IPS-NIHi11 (cell line): ENCODE results near the gene MSI2.

Experiments used
- DNase-seq: peaks from one replicate; pipeline ENCODE4 v3.0.0; 2012; ENCODE audit warnings: mixed read lengths, low spot score

Gene MSI2

GRCh38 chr17:57599271-57600045 lies 343.1 kb downstream of the MSI2 start:
- DNase-seq: no peak

- no peak for DNase-seq
Measured at GRCh38 chr17:57600074-57600473, 343.8 kb downstream of the MSI2 start.

GRCh38 chr17:57601143-57601735 lies 344.9 kb downstream of the MSI2 start:
- DNase-seq: no peak

GRCh38 chr17:57602896-57603295 lies 346.6 kb downstream of the MSI2 start:
- no peak for DNase-seq

GRCh38 chr17:57603546-57603945 lies 347.2 kb downstream of the MSI2 start:
- no peak for DNase-seq

GRCh38 chr17:57603978-57604377 lies 347.7 kb downstream of the MSI2 start:
- no peak for DNase-seq

- DNase-seq: no peak
Measured at GRCh38 chr17:57604771-57605674, 348.7 kb downstream of the MSI2 start.

GRCh38 chr17:57605675-57606105 lies 349.4 kb downstream of the MSI2 start:
- DNase-seq: no peak

GRCh38 chr17:57606111-57606875 lies 350.0 kb downstream of the MSI2 start:
- no peak for DNase-seq

GRCh38 chr17:57607553-57608120 lies 351.3 kb downstream of the MSI2 start:
- no peak for DNase-seq

- no peak for DNase-seq
Measured at GRCh38 chr17:57608369-57609124, 352.2 kb downstream of the MSI2 start.

GRCh38 chr17:57609125-57609877 lies 353.0 kb downstream of the MSI2 start:
- no peak for DNase-seq

- no peak for DNase-seq
Measured at GRCh38 chr17:57609878-57610270, 353.6 kb downstream of the MSI2 start.

GRCh38 chr17:57612202-57613071 lies 356.1 kb downstream of the MSI2 start:
- peak; percentile 73 for DNase-seq

GRCh38 chr17:57614742-57615141 lies 358.4 kb downstream of the MSI2 start:
- DNase-seq: no peak

- no peak for DNase-seq
Measured at GRCh38 chr17:57615836-57616757, 359.8 kb downstream of the MSI2 start.

- no peak for DNase-seq
Measured at GRCh38 chr17:57617218-57617617, 360.9 kb downstream of the MSI2 start.
